Adipose tissue (tissue), 3 donors: Measurements from ENCODE around the gene BCAS3. TPM values are rescaled to one million over a fixed set of nuclear protein-coding genes. Genes with fewer than 3 reads are reported as not detected.

Experiments
- H3K27ac ChIP-seq: one replicate; pipeline ENCODE4 v1.5.1; 2013; ENCODE audit warnings: low read depth, low read length
- WGBS, 3 donors: extraction: QIAGEN DNeasy Blood & Tissue Kit; methylation state at CpG; one replicate each; pipeline ENCODE4 v1.1.7; 2013; 5-methylcytosine and 5-hydroxymethylcytosine counted together
- polyA plus RNA-seq, 3 donors: library from polyadenylated mRNA; stranded (reverse); fragments of 200-250 nt; gene quantifications; one replicate each; pipeline ENCODE4 v1.2.3, GENCODE V29; 2013
- donor health status: healthy with polysubstance abuse.
- donor health status: Bipolar disorder and iron deficiency.
- donor health status: healthy.

BCAS3 gene
- polyA plus RNA-seq, 3 donors: 5.2 to 8.5 (median 5.4) TPM

GRCh38 chr17:61175298-61176142 lies 497.9 kb downstream of the BCAS3 start:
- no peak overlapping the region for H3K27ac ChIP-seq
- 97 to 99% (median 97%) methylated on average over 4 of the region's 4 CpGs for WGBS, 3 donors

- 94 to 97% (median 96%) methylated on average over 2 of the region's 2 CpGs for WGBS, 3 donors
- no peak overlapping the region for H3K27ac ChIP-seq
Measured at GRCh38 chr17:61177351-61177750, 499.7 kb downstream of the BCAS3 start.

GRCh38 chr17:61178284-61178683 lies 500.6 kb downstream of the BCAS3 start:
- 71 to 82% (median 80%) methylated on average over 1 of the region's 1 CpG for WGBS, 3 donors
- no peak overlapping the region for H3K27ac ChIP-seq

GRCh38 chr17:61179380-61179806 lies 501.7 kb downstream of the BCAS3 start:
- no peak overlapping the region for H3K27ac ChIP-seq
- 67 to 80% (median 69%) methylated on average over 2 of the region's 2 CpGs for WGBS, 3 donors

- 50 to 87% (median 75%) methylated on average over 2 of the region's 2 CpGs for WGBS, 3 donors
- H3K27ac ChIP-seq: no peak overlapping the region
Measured at GRCh38 chr17:61183793-61184192, 506.1 kb downstream of the BCAS3 start.

- H3K27ac ChIP-seq: no peak overlapping the region
- WGBS, 3 donors: 94 to 96% (median 96%) methylated on average over 4 of the region's 4 CpGs
Measured at GRCh38 chr17:61185385-61185784, 507.7 kb downstream of the BCAS3 start.

- no peak overlapping the region for H3K27ac ChIP-seq
- WGBS, 3 donors: 86 to 94% (median 90%) methylated on average over 2 of the region's 2 CpGs
Measured at GRCh38 chr17:61187038-61187437, 509.4 kb downstream of the BCAS3 start.

- WGBS, 3 donors: 91 to 94% (median 94%) methylated on average over 2 of the region's 2 CpGs
- no peak overlapping the region for H3K27ac ChIP-seq
Measured at GRCh38 chr17:61188081-61188480, 510.4 kb downstream of the BCAS3 start.

- 88 to 94% (median 93%) methylated on average over 4 of the region's 4 CpGs for WGBS, 3 donors
- H3K27ac ChIP-seq: no peak overlapping the region
Measured at GRCh38 chr17:61189968-61190367, 512.3 kb downstream of the BCAS3 start.

GRCh38 chr17:61196302-61196704 lies 518.7 kb downstream of the BCAS3 start:
- WGBS, 3 donors: 84 to 94% (median 88%) methylated on average over 7 of the region's 7 CpGs
- H3K27ac ChIP-seq: no peak overlapping the region

- 79 to 90% (median 82%) methylated on average over 3 of the region's 3 CpGs for WGBS, 3 donors
- no peak overlapping the region for H3K27ac ChIP-seq
Measured at GRCh38 chr17:61196799-61197198, 519.1 kb downstream of the BCAS3 start.

- 66 to 91% (median 89%) methylated on average over 4 of the region's 4 CpGs for WGBS, 3 donors
- H3K27ac ChIP-seq: no peak overlapping the region
Measured at GRCh38 chr17:61199431-61200338, 522.0 kb downstream of the BCAS3 start.

- 67 to 96% (median 92%) methylated on average over 8 of the region's 8 CpGs for WGBS, 3 donors
- no peak overlapping the region for H3K27ac ChIP-seq
Measured at GRCh38 chr17:61200339-61200715, 522.7 kb downstream of the BCAS3 start.

- H3K27ac ChIP-seq: no peak overlapping the region
- WGBS, 3 donors: 88 to 89% (median 89%) methylated on average over 3 of the region's 3 CpGs
Measured at GRCh38 chr17:61201211-61201610, 523.6 kb downstream of the BCAS3 start.

- 93 to 99% (median 95%) methylated on average over 2 of the region's 2 CpGs for WGBS, 3 donors
- H3K27ac ChIP-seq: no peak overlapping the region
Measured at GRCh38 chr17:61202564-61202963, 524.9 kb downstream of the BCAS3 start.

- 77 to 84% (median 80%) methylated on average over 7 of the region's 7 CpGs for WGBS, 3 donors
Measured at GRCh38 chr17:61203671-61204131, 526.0 kb downstream of the BCAS3 start.

GRCh38 chr17:61204456-61204855 lies 526.8 kb downstream of the BCAS3 start:
- H3K27ac ChIP-seq: no peak overlapping the region
- WGBS, 3 donors: 91 to 95% (median 93%) methylated on average over 5 of the region's 5 CpGs

More at GRCh38 chr17:61203671-61204131, 526.0 kb downstream of the BCAS3 start:
- no peak overlapping the region for H3K27ac ChIP-seq

- H3K27ac ChIP-seq: no peak overlapping the region
- WGBS, 3 donors: 78 to 93% (median 91%) methylated on average over 3 of the region's 3 CpGs
Measured at GRCh38 chr17:61205401-61205800, 527.8 kb downstream of the BCAS3 start.

GRCh38 chr17:61205931-61206330 lies 528.3 kb downstream of the BCAS3 start:
- 93 to 94% (median 93%) methylated on average over 4 of the region's 4 CpGs for WGBS, 3 donors
- H3K27ac ChIP-seq: no peak overlapping the region
